Body of pancreas (tissue), 4 donors: ENCODE measurements around the gene LRRC7.

Experiments used
- POLR2A ChIP-seq, 3 donors: fragments of 450-650 bp; IDR thresholded peaks; one replicate each; pipeline ENCODE4 v1.6.1; 2016; ENCODE audit warnings: antibody characterized with exemption in 3 of 3, mild to moderate bottlenecking in 2 of 3
- TF ChIP-seq, protein P1 (sequence below), 7 experiments: fragments of 450-650 bp in 4 of 7; fragments of 200-600 bp in 3 of 7; sonication (generic) in 3 of 7; IDR thresholded peaks; one replicate each; pipeline ENCODE4 v1.5.1; 2016 to 2019; ENCODE audit warnings: antibody characterized with exemption in 7 of 7

DNA sequence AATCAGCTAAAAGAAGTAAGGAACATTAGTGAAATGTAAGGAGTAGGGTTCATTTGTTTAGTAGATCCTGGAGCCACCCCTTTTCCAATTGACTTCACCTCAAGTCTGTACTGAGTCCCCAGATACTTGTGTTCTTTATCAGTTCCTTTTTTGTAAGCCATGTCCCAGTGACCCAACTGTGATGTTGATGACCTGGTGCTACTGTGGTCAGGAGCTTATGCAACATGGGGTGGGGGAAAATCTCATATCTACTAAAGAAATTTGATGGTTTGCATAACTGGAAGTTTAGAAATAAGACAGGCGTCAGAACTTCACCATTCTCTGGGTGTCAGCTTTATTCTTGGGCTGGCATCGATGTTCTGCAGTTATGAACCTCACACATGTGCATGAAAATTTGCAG is 120.5 kb downstream of the LRRC7 start:
- no peak for TF ChIP-seq POLR2A (IDR thresholded peaks at IDR 0.05)
- TF ChIP-seq, protein P1, sequence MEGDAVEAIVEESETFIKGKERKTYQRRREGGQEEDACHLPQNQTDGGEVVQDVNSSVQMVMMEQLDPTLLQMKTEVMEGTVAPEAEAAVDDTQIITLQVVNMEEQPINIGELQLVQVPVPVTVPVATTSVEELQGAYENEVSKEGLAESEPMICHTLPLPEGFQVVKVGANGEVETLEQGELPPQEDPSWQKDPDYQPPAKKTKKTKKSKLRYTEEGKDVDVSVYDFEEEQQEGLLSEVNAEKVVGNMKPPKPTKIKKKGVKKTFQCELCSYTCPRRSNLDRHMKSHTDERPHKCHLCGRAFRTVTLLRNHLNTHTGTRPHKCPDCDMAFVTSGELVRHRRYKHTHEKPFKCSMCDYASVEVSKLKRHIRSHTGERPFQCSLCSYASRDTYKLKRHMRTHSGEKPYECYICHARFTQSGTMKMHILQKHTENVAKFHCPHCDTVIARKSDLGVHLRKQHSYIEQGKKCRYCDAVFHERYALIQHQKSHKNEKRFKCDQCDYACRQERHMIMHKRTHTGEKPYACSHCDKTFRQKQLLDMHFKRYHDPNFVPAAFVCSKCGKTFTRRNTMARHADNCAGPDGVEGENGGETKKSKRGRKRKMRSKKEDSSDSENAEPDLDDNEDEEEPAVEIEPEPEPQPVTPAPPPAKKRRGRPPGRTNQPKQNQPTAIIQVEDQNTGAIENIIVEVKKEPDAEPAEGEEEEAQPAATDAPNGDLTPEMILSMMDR (IDR thresholded peaks at IDR 0.05), result no peak
